Suprapubic skin (tissue), 4 donors: Measurements from ENCODE around the gene HPDL. TPM values are rescaled to one million over a fixed set of nuclear protein-coding genes. Genes with fewer than 3 reads are reported as not detected.

Source experiments
- DNase-seq, 2 donors: peaks; one replicate each; pipeline ENCODE4 v3.0.0-alpha.2; 2019; ENCODE audit warnings: low spot score in 2 of 2
- H3K27ac ChIP-seq: fragments of 200-600 bp; sonication (generic); one replicate; pipeline ENCODE4 v1.5.1; 2019
- H3K27me3 ChIP-seq: fragments of 200-600 bp; sonication (generic); one replicate; pipeline ENCODE4 v1.5.1; 2019
- H3K36me3 ChIP-seq: fragments of 200-600 bp; sonication (generic); one replicate; pipeline ENCODE4 v1.5.1; 2019
- H3K4me1 ChIP-seq: fragments of 200-600 bp; sonication (generic); one replicate; pipeline ENCODE4 v1.5.1; 2019
- H3K4me3 ChIP-seq: fragments of 200-600 bp; sonication (generic); one replicate; pipeline ENCODE4 v1.5.1; 2019; ENCODE audit warnings: mild to moderate bottlenecking
- H3K9me3 ChIP-seq: fragments of 200-600 bp; sonication (generic); one replicate; pipeline ENCODE4 v1.5.1; 2019
- CTCF ChIP-seq, 2 donors: fragments of 200-600 bp in 1 of 2; fragments of 450-650 bp in 1 of 2; sonication (generic) in 1 of 2; IDR thresholded peaks; one replicate each; pipeline ENCODE4 v1.5.1; 2016 to 2019; ENCODE audit warnings: antibody characterized with exemption in 2 of 2, mild to moderate bottlenecking in 1 of 2, moderate library complexity in 1 of 2
- EP300 ChIP-seq: sonication (generic); formaldehyde crosslinking; IDR thresholded peaks from one replicate; pipeline ENCODE4 v1.6.1; 2017; ENCODE audit warnings: antibody characterized with exemption
- POLR2A ChIP-seq, 2 donors: fragments of 450-650 bp; IDR thresholded peaks; one replicate each; pipeline ENCODE4 v1.6.1; 2017; ENCODE audit warnings: antibody characterized with exemption in 2 of 2, mild to moderate bottlenecking in 2 of 2, moderate library complexity in 2 of 2
- POLR2AphosphoS5 ChIP-seq, 3 donors: sonication (generic); formaldehyde crosslinking; IDR thresholded peaks; one replicate each; pipeline ENCODE4 v1.6.1; 2017; ENCODE audit warnings: antibody characterized with exemption in 3 of 3
- WGBS: methylation state at CpG from one replicate; pipeline ENCODE4 v1.1.5; 2018; 5-methylcytosine and 5-hydroxymethylcytosine counted together
- total RNA-seq, 4 donors: library from RNA; depleted of rRNA; stranded (reverse); fragments of >200 nt; gene quantifications; one replicate each; pipeline ENCODE4 v1.1.0, GENCODE V29; 2016

Gene HPDL
- total RNA-seq, 4 donors from 2014 or later: 1.1 to 3.3 (median 2.7) TPM; not detected in 1

- no peaks in the 10 kb centered on the region for H3K9me3 ChIP-seq
- H3K27ac ChIP-seq: no peak overlapping the region
- no peaks in the 10 kb centered on the region for H3K27me3 ChIP-seq
- H3K36me3 ChIP-seq: no peaks in the 10 kb centered on the region
- 81% methylated on average over 8 of the region's 8 CpGs for WGBS
- H3K4me3 ChIP-seq: no peak overlapping the region
- peaks cover 1% of the 10 kb centered on the region for H3K4me1 ChIP-seq
- no peak for DNase-seq
- TF ChIP-seq POLR2A (IDR thresholded peaks at IDR 0.05) (no peak), POLR2AphosphoS5 (IDR thresholded peaks at IDR 0.05) (no peak), EP300 (no peak), CTCF (IDR thresholded peaks at IDR 0.05) (no peak)
These were observed 28.9 kb upstream of the HPDL start for GRCh38 chr1:45297666-45298356.

- 91% methylated on average over 1 of the region's 1 CpG for WGBS
- Histone ChIP-seq H3K4me1 (peaks cover 9% of the 10 kb centered on the region), H3K27me3 (no peaks in the 10 kb centered on the region), H3K36me3 (no peaks in the 10 kb centered on the region), H3K4me3 (no peak overlapping the region), H3K27ac (no peak overlapping the region), H3K9me3 (no peaks in the 10 kb centered on the region)
- no peak for DNase-seq
- TF ChIP-seq POLR2AphosphoS5 (IDR thresholded peaks at IDR 0.05): no peak
- TF ChIP-seq EP300: no peak
- no peak for TF ChIP-seq CTCF (IDR thresholded peaks at IDR 0.05)
- no peak for TF ChIP-seq POLR2A (IDR thresholded peaks at IDR 0.05)
These were observed 27.4 kb upstream of the HPDL start for GRCh38 chr1:45299296-45299695.

DNA sequence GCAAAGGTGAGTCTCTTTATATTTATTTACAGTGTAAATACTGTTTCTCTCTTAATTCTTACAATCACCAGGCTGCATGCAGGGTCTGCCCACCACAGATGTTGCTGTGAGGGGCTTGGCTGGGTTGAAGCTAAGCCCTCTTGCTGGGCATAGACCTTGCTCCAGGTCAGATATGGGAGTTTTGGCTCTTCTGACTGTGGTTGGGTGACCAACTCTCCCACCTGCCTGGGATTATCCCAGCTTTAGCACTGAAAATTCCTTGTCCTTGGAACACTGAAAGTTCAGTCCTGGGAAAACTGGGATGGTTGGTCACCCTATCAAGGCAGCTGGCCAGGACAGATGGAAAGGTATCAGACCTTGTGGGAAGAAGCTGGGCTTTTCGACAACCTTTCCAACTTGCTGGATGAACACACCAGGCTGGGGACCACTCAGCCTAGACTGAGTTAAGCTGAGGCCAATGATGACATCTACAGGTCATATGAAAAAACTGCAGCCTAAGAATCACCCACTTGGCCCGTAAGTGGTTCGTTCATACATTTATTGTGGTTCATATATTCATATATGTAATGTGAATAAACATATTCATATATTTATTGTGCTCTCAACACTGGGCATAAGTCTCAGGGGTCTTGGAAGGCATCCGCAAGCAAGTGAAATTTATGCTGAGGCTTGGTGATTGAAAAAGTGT lies 26.6 kb upstream of the HPDL start:
- Histone ChIP-seq H3K4me1 (peaks cover 15% of the 10 kb centered on the region), H3K9me3 (no peaks in the 10 kb centered on the region), H3K36me3 (no peaks in the 10 kb centered on the region), H3K27ac (no peak overlapping the region), H3K4me3 (no peak overlapping the region), H3K27me3 (no peaks in the 10 kb centered on the region)
- TF ChIP-seq CTCF (IDR thresholded peaks at IDR 0.05) (peak; percentile 40 to 65), EP300 (no peak)
- DNase-seq: no peak
- WGBS: 8% methylated on average over 4 of the region's 4 CpGs

- DNase-seq: no peak
- Histone ChIP-seq H3K4me1 (peaks cover 15% of the 10 kb centered on the region), H3K9me3 (no peaks in the 10 kb centered on the region), H3K4me3 (no peak overlapping the region), H3K27me3 (no peaks in the 10 kb centered on the region), H3K27ac (no peak overlapping the region), H3K36me3 (no peaks in the 10 kb centered on the region)
- TF ChIP-seq POLR2AphosphoS5 (IDR thresholded peaks at IDR 0.05): no peak
- no peak for TF ChIP-seq POLR2A (IDR thresholded peaks at IDR 0.05)
- TF ChIP-seq CTCF (IDR thresholded peaks at IDR 0.05): no peak
- TF ChIP-seq EP300: no peak
- WGBS: 73% methylated on average over 2 of the region's 2 CpGs
These were observed 26.1 kb upstream of the HPDL start for GRCh38 chr1:45300669-45300997.

DNA sequence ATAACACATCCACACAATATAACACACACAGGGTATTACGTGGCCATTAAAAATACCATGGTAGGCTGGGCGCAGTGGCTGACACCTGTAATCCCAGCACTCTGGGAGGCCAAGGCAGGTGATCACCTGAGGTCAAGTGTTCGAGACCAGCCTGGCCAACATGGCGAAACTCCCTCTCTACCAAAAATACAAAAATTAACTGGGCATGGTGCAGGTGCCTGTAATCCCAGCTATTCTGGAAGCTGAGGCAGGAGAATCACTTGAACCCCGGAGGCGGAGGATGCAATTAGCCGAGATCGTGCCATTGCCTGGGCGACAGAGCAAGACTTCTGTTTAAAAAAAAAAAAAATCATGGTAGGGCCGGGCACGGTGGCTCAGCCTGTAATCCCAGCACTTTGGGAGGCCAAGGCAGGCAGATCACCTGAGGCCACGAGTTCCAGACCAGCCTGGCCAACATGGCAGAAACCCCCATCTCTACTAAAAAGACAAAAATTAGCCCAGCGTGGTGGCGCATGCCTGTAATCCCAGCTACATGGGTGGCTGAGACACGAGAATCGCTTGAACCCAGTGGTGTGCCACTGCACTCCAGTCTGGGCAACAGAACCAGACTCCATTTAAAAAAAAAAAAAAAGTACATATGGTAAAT lies 24.1 kb upstream of the HPDL start:
- TF ChIP-seq POLR2AphosphoS5 (IDR thresholded peaks at IDR 0.05): no peak
- no peak for TF ChIP-seq POLR2A (IDR thresholded peaks at IDR 0.05)
- TF ChIP-seq EP300: no peak
- no peak for TF ChIP-seq CTCF (IDR thresholded peaks at IDR 0.05)
- H3K4me3 ChIP-seq: peak overlapping the region; percentile 73

More for the DNA sequence above, 24.1 kb upstream of the HPDL start:
- no peaks in the 10 kb centered on the region for H3K9me3 ChIP-seq
- WGBS: 86% methylated on average over 16 of the region's 16 CpGs
- H3K27me3 ChIP-seq: no peaks in the 10 kb centered on the region
- peak overlapping the region; percentile 80 for H3K27ac ChIP-seq
- H3K36me3 ChIP-seq: no peaks in the 10 kb centered on the region
- no peak for DNase-seq
- H3K4me1 ChIP-seq: peaks cover 15% of the 10 kb centered on the region
